ENCODE measurements around the gene NGB. TPM values are rescaled to one million over a fixed set of nuclear protein-coding genes. Genes with fewer than 3 reads are reported as not detected.

The NGB gene
- total RNA-seq, 1 experiment from 2014 or later: not detected

DNA sequence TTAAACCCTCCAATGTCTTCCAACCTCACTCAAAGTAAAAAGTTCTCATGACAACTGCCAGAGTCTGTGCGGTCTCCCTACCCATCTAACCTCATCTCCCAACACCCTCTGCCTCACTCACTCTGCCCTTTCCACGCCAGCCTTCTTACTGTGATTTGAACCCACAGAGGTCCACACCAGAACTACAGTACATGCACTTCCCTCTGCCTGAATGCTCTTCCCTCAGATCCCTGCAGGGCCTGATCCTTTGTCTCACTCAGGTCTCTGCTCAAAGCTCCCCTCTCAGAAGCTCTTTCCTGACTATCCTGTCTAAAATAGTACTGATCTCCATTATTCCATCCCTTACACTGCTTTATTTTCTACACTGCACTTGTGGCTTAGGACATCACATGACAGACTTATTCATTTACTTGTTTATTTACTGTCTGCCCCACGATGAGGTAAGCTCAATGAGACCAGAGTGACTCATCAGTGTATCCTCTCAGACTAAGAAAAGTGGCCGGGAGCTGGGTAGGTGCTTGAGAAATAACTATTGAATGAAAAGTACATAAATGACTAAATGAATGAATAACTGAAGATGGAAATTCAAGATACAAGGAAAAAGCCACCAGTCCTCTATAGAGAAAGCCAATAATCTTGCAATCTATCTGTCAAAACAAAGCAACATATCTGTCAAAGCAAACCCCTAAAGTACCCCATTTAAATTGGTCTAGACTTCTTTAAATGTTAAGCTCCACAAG, 32.6 kb upstream of the NGB start:
- Histone ChIP-seq H3K36me3 (ENCODE audit: control insufficient read depth in 1 of 2, insufficient read depth in 2 of 2, low read length in 2 of 2) (no peaks in the 10 kb centered on the region; a peak in 1 of 4 replicates), H2AFZ (ENCODE audit: low read depth, low read length, poor library complexity, severe bottlenecking) (no peak overlapping the region), H3K9me2 (ENCODE audit: insufficient read depth) (no peaks in the 10 kb centered on the region), H4K20me1 (ENCODE audit: insufficient read depth) (no peaks in the 10 kb centered on the region), H3K27ac (ENCODE audit: low read depth, low read length) (peak overlapping the region; percentile 21), H3K9me3 (ENCODE audit: control insufficient read depth in 1 of 2, insufficient read depth in 1 of 2, low read depth in 1 of 2, low read length in 2 of 2) (no peaks in the 10 kb centered on the region), H3K79me2 (ENCODE audit: insufficient read depth, low read length) (no peaks in the 10 kb centered on the region), H3K4me1 (ENCODE audit: control insufficient read depth in 1 of 2, insufficient read depth in 2 of 2, low read length in 2 of 2) (peaks cover 19 to 22% of the 10 kb centered on the region in 2 experiments), H3K27me3 (ENCODE audit: insufficient read depth, low read length) (no peaks in the 10 kb centered on the region), H3K4me2 (ENCODE audit: low read length) (peak overlapping the region; percentile 55), H3K4me3 (replicated peaks in 1 of 2; ENCODE audit: low read depth in 1 of 2, low read length in 2 of 2) (no peak overlapping the region), H3K9ac (ENCODE audit: low read length) (no peak overlapping the region)
- TF ChIP-seq, protein P1, sequence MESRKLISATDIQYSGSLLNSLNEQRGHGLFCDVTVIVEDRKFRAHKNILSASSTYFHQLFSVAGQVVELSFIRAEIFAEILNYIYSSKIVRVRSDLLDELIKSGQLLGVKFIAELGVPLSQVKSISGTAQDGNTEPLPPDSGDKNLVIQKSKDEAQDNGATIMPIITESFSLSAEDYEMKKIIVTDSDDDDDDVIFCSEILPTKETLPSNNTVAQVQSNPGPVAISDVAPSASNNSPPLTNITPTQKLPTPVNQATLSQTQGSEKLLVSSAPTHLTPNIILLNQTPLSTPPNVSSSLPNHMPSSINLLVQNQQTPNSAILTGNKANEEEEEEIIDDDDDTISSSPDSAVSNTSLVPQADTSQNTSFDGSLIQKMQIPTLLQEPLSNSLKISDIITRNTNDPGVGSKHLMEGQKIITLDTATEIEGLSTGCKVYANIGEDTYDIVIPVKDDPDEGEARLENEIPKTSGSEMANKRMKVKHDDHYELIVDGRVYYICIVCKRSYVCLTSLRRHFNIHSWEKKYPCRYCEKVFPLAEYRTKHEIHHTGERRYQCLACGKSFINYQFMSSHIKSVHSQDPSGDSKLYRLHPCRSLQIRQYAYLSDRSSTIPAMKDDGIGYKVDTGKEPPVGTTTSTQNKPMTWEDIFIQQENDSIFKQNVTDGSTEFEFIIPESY (IDR thresholded peaks at IDR 0.05; ENCODE audit: extremely low read depth, insufficient replicate concordance, low read length): peak; percentile 41
- TF ChIP-seq FOSL1 (IDR thresholded peaks at IDR 0.05; ENCODE audit: low read depth): peak; percentile 90
- TF ChIP-seq, protein P2, sequence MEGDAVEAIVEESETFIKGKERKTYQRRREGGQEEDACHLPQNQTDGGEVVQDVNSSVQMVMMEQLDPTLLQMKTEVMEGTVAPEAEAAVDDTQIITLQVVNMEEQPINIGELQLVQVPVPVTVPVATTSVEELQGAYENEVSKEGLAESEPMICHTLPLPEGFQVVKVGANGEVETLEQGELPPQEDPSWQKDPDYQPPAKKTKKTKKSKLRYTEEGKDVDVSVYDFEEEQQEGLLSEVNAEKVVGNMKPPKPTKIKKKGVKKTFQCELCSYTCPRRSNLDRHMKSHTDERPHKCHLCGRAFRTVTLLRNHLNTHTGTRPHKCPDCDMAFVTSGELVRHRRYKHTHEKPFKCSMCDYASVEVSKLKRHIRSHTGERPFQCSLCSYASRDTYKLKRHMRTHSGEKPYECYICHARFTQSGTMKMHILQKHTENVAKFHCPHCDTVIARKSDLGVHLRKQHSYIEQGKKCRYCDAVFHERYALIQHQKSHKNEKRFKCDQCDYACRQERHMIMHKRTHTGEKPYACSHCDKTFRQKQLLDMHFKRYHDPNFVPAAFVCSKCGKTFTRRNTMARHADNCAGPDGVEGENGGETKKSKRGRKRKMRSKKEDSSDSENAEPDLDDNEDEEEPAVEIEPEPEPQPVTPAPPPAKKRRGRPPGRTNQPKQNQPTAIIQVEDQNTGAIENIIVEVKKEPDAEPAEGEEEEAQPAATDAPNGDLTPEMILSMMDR (IDR thresholded peaks at IDR 0.05 in 2 of 3, conservative IDR thresholded peaks at IDR 0.05 in 1 of 3; ENCODE audit: borderline replicate concordance in 1 of 3, insufficient read depth in 1 of 3, low read depth in 2 of 3, low read length in 2 of 3): no peak
- TF ChIP-seq, protein P3, sequence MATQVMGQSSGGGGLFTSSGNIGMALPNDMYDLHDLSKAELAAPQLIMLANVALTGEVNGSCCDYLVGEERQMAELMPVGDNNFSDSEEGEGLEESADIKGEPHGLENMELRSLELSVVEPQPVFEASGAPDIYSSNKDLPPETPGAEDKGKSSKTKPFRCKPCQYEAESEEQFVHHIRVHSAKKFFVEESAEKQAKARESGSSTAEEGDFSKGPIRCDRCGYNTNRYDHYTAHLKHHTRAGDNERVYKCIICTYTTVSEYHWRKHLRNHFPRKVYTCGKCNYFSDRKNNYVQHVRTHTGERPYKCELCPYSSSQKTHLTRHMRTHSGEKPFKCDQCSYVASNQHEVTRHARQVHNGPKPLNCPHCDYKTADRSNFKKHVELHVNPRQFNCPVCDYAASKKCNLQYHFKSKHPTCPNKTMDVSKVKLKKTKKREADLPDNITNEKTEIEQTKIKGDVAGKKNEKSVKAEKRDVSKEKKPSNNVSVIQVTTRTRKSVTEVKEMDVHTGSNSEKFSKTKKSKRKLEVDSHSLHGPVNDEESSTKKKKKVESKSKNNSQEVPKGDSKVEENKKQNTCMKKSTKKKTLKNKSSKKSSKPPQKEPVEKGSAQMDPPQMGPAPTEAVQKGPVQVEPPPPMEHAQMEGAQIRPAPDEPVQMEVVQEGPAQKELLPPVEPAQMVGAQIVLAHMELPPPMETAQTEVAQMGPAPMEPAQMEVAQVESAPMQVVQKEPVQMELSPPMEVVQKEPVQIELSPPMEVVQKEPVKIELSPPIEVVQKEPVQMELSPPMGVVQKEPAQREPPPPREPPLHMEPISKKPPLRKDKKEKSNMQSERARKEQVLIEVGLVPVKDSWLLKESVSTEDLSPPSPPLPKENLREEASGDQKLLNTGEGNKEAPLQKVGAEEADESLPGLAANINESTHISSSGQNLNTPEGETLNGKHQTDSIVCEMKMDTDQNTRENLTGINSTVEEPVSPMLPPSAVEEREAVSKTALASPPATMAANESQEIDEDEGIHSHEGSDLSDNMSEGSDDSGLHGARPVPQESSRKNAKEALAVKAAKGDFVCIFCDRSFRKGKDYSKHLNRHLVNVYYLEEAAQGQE (IDR thresholded peaks at IDR 0.05; ENCODE audit: low read depth): no peak
- TF ChIP-seq, protein P4, sequence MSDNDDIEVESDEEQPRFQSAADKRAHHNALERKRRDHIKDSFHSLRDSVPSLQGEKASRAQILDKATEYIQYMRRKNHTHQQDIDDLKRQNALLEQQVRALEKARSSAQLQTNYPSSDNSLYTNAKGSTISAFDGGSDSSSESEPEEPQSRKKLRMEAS (IDR thresholded peaks at IDR 0.05): 0 out of 2 replicates have a peak, but pooled peaks have one; percentile 29
- TF ChIP-seq, protein P5, sequence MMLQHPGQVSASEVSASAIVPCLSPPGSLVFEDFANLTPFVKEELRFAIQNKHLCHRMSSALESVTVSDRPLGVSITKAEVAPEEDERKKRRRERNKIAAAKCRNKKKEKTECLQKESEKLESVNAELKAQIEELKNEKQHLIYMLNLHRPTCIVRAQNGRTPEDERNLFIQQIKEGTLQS (IDR thresholded peaks at IDR 0.05): peak; percentile 71; the same call in 1 of the 2 replicates
- peak; percentile 63; the same call in 1 of the 2 replicates for TF ChIP-seq SIN3A (IDR thresholded peaks at IDR 0.05; ENCODE audit: low read depth)
- TF ChIP-seq EZH2 (IDR thresholded peaks at IDR 0.05): no peak
- TF ChIP-seq JUND (IDR thresholded peaks at IDR 0.05): peak; percentile 92
- peak; percentile 59; the same call in 1 of the 2 replicates for TF ChIP-seq CBX3 (IDR thresholded peaks at IDR 0.05; ENCODE audit: low read depth)
- TF ChIP-seq ZFX (IDR thresholded peaks at IDR 0.05): no peak
- TF ChIP-seq SRF (IDR thresholded peaks at IDR 0.05; ENCODE audit: low read depth): peak; percentile 52
- peak; percentile 84 for TF ChIP-seq CEBPB (IDR thresholded peaks at IDR 0.05; ENCODE audit: low read depth)
- TF ChIP-seq ZNF274 (IDR thresholded peaks at IDR 0.05; ENCODE audit: low read depth, low read length): no peak
- peak; percentile 63 for TF ChIP-seq SP1 (IDR thresholded peaks at IDR 0.05; ENCODE audit: low read depth)
- intact Hi-C loops (cut with micrococcal nuclease): loop anchor here (2.0 to 5.0 kb wide), 2 partner anchors 13 to 154 kb away; partner anchors contain the start of genes AHSA1 and VIPAS39
- DNase-seq (ENCODE audit: low read depth, low spot score) (peak; percentile 54), ATAC-seq (peak; percentile 72)
- BruUV-seq (replicated peaks): no TSS peak
- POLR2A ChIA-PET: interaction anchor here (1.2 kb wide), 1 partner anchor 12 kb away, joined by 4 read pairs; no protein-coding TSS in a partner anchor
- CTCF ChIA-PET: interaction anchor here (0.6 to 5.3 kb wide), 9 partner anchors 12 to 431 kb away, joined by 3 to 89 read pairs (median 5); partner anchors contain the start of genes GSTZ1 and POMT2
- RAD21 ChIA-PET (ENCODE audit: low non-redundant PET in 1 of 2, low total read pairs in 2 of 2, uncharacterized antibody in 2 of 2, unreplicated experiment in 2 of 2): interaction anchor here (1.0 to 2.3 kb wide), 3 partner anchors 12 to 152 kb away, joined by 3 to 6 read pairs (median 6); no protein-coding TSS in a partner anchor

Measured in HCT116 (cell line).